DOHH2 (cell line): Measurements from ENCODE around the gene ZBTB49.

ENCODE experiments used
- EZH2phosphoT487 ChIP-seq: fragments of 200-600 bp; sonication (generic); IDR thresholded peaks from 2 replicates; pipeline ENCODE4 v1.6.1; 2017; ENCODE audit warnings: borderline replicate concordance, mild to moderate bottlenecking, antibody characterized with exemption, low read length, moderate library complexity, mixed read lengths
- TF ChIP-seq, protein P1 (sequence below): fragments of 200-600 bp; sonication (generic); IDR thresholded peaks from one replicate; pipeline ENCODE4 v1.5.1; 2014; ENCODE audit warnings: antibody characterized with exemption, mild to moderate bottlenecking, low read depth, low read length; ENCODE audit not compliant: poor library complexity, severe bottlenecking

DNA sequence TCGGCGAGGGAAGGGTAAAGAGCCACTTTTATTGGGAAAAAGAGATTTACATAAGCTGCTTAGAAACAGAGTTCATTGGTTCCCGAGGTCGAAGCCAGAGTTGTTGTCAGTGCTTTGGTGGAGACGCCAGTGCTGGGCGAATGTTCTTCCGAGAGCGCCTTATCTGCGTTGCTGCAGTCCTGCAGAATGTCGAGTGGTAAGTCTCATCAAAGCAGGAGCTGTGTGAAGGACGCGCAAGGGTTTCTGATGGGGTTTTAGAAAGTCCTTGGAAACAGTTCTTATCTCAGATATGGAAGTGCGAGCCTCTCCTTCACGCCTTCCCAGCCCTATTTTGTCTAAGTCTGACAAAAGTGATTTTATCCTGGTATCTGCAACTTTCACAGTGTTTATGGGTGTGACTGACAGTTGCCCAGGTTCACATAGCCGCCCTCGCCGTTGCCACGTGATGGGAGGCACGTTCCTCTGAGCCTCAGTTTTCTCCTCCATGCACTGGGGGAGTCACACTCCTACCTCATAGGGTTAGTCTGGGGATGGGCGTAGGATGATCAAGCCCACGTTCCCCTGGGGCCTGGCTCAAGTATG lies 49.5 kb downstream of the ZBTB49 start:
- TF ChIP-seq, protein P1, sequence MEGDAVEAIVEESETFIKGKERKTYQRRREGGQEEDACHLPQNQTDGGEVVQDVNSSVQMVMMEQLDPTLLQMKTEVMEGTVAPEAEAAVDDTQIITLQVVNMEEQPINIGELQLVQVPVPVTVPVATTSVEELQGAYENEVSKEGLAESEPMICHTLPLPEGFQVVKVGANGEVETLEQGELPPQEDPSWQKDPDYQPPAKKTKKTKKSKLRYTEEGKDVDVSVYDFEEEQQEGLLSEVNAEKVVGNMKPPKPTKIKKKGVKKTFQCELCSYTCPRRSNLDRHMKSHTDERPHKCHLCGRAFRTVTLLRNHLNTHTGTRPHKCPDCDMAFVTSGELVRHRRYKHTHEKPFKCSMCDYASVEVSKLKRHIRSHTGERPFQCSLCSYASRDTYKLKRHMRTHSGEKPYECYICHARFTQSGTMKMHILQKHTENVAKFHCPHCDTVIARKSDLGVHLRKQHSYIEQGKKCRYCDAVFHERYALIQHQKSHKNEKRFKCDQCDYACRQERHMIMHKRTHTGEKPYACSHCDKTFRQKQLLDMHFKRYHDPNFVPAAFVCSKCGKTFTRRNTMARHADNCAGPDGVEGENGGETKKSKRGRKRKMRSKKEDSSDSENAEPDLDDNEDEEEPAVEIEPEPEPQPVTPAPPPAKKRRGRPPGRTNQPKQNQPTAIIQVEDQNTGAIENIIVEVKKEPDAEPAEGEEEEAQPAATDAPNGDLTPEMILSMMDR: no peak
- no peak for TF ChIP-seq EZH2phosphoT487
